Activated naive CD4-positive, alpha-beta T cell treated with anti-CD3 and anti-CD28 coated beads, Interleukin-2, amount 50 U/mL, for 72 hours (primary cell): ENCODE measurements around the gene CTSG. TPM values are rescaled to one million over a fixed set of nuclear protein-coding genes. Genes with fewer than 3 reads are reported as not detected.
"Not testable (repeated sequence)": the region's sequence is repeated elsewhere in the genome, so short reads cannot be mapped to it uniquely, and the experiment has no call there.

Experiments
- ATAC-seq, 2 donors: fragments of 150-1000 bp; cut with Tn5 transposase; 2 replicates each; pipeline ENCODE4 v1.10.0; 2021; ENCODE audit warnings: mild to moderate bottlenecking in 2 of 2, moderate library complexity in 2 of 2
- DNase-seq, 2 donors: peaks; one replicate each; pipeline ENCODE4 v3.0.0; 2021 to 2022; ENCODE audit warnings: low spot score in 2 of 2
- H3K27ac Mint-ChIP-seq, 2 donors: one replicate each; pipeline ENCODE4 v1.8.0; 2022; ENCODE audit warnings: mild to moderate bottlenecking in 2 of 2, mixed read lengths in 2 of 2
- H3K36me3 Mint-ChIP-seq, 2 donors: one replicate each; pipeline ENCODE4 v1.8.0; 2022; ENCODE audit warnings: mixed read lengths in 2 of 2
- H3K9me3 Mint-ChIP-seq, 2 donors: one replicate each; pipeline ENCODE4 v1.8.0; 2022; ENCODE audit warnings: mixed read lengths in 2 of 2
- total RNA-seq, 2 donors: library from RNA; stranded (reverse); gene quantifications; one replicate each; pipeline ENCODE4 v1.2.3, GENCODE V29; 2022

CTSG gene
- total RNA-seq, 2 donors from 2014 or later = 0.27 TPM; not detected in 1

DNA sequence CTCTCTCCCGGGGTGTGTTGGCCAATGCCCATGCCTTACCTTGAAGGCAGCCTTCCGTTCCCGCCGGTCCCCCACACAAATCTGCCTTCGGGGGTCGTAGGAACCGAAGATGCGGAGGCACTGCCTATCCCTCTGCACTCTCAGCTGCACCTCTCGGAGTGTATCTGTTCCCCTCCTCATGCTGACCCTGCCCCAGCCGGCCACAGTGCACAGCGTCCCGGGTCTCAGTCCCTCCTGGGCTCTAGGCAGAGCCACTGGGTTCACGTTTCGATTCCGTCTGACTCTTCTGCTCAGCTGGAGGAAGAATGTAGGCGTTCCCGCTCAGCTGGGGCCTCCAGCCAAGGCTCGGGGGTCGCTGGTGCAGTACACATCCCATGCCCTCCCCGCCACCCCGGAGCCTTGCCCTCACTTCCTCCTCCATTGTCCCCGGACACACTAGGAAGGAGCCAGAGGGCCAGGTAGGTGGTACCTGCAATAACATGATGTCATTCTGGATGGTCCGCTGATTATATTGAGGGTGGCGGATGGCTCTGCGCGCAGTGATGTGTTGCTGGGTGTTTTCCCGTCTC, 1.8 kb downstream of the CTSG start:
- H3K27ac Mint-ChIP-seq = no peak overlapping the region
- H3K36me3 Mint-ChIP-seq = no peaks in the 10 kb centered on the region
- ATAC-seq (no peak), DNase-seq (no peak)
- H3K9me3 Mint-ChIP-seq = peaks cover 4 to 5% of the 10 kb centered on the region in 2 donors

DNA sequence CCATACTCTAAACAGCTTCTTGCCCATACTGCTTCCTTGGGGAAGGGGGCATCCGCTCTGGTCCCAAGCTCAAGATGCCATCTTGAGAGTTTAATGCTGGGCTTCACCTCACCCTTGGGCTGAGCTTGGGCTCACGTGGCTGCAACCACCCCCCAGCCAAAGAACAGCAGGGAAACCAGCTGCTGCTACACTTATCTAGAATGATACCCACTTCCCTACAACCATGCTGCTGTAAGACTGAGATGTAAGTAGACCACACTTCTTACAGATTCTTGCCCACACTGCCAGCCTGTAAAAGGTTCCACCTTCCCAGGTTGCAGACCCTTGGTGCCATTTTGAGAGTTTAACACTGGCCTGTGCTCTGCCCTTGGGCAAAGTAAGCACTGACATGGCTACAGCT, 9.7 kb downstream of the CTSG start:
- DNase-seq (no peak), ATAC-seq (no peak)
- Mint-ChIP-seq H3K36me3 (peaks cover 9 to 30% of the 10 kb centered on the region in 2 donors), H3K27ac (no peak overlapping the region), H3K9me3 (peaks cover 34 to 36% of the 10 kb centered on the region in 2 donors)

DNA sequence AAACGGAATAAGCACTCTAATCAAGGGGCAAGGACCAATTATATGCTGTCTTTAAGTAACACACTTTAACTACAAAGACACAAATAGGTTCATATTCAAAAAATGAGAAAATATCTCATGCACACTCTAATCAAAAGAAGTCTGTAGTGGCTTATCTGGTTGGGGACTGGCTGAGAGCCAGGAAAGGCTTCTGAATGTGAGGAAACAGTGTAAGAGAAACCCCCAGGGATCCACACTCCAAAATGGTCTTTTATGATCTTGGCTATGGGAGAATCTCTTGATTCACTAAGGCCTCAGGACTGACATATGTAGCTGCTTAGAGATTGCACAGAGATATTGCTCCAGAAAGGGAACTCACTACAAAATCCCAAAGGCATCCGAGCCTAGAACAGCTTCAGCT, 10.3 kb downstream of the CTSG start:
- Mint-ChIP-seq H3K9me3 (peaks cover 34 to 36% of the 10 kb centered on the region in 2 donors), H3K27ac (no peak overlapping the region), H3K36me3 (peaks cover 9 to 30% of the 10 kb centered on the region in 2 donors)
- ATAC-seq (no peak), DNase-seq (no peak)

DNA sequence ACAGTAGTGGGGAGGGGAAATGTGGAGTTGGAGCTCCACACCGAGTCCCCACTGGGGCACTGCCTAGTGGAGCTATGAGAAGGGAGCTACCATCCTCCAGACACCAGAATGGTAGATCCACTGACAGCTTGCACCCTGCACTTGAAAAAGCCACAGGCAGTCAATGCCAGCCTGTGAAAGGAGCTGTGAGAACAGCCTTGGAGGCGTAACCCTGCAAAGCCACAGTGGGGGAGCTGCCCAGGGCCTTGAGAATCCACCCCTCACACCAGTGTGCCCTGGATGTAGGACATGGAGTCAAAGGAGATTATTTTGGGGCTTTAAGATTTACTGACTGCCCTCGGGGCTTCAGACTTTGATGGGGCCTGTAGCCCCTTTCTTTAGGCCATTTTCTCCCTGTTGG, 12.5 kb downstream of the CTSG start:
- peaks cover 25 to 30% of the 10 kb centered on the region in 2 donors for H3K9me3 Mint-ChIP-seq
- peaks cover 9 to 30% of the 10 kb centered on the region in 2 donors for H3K36me3 Mint-ChIP-seq
- no peak for DNase-seq
- no peak overlapping the region for H3K27ac Mint-ChIP-seq
- no peak for ATAC-seq

DNA sequence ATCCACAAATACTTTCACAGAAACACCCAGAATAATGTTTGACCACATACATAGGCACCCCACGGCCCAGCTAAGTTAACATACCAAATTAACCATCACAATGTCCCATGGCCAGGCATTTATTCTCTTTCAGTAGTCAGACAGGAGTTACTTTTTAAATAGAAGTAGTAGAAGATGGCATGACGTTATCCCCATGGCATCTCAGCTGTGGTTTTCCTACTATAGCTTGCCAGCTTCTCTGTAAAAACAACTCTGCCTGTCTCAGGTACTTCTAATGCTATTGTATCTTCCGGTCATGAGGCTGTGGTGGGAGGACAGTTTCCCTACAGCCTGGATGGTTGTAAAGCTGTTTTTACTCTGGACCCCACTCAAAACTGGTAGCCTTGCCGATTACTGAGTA, 19.3 kb downstream of the CTSG start:
- Mint-ChIP-seq H3K36me3 (peaks cover 0 to 11% of the 10 kb centered on the region in 2 donors), H3K9me3 (peaks cover 6 to 8% of the 10 kb centered on the region in 2 donors), H3K27ac (no peak overlapping the region)
- ATAC-seq (no peak), DNase-seq (no peak)

DNA sequence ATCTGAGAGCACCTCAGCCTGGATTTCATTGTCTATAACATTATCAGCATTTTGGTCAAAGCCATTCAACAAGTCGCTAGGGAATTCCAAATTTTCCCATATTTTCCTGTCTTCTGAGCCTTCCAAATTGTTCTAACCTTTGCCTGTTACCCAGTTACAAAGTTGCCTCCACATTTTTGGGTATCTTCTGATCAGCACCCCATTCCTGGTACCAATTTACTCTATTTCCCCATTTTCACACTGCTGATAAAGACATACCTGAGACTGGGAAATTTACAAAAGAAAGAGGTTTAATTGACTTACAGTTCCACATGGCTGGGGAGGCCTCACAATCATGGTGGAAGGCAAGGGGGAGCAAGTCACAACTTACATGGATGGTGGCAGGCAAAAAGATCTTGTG, 27.0 kb downstream of the CTSG start:
- not testable (repeated sequence) for ATAC-seq, H3K27ac Mint-ChIP-seq, DNase-seq
- Mint-ChIP-seq H3K36me3 (peaks cover 18 to 24% of the 10 kb centered on the region in 2 donors), H3K9me3 (peaks cover 33 to 43% of the 10 kb centered on the region in 2 donors)

DNA sequence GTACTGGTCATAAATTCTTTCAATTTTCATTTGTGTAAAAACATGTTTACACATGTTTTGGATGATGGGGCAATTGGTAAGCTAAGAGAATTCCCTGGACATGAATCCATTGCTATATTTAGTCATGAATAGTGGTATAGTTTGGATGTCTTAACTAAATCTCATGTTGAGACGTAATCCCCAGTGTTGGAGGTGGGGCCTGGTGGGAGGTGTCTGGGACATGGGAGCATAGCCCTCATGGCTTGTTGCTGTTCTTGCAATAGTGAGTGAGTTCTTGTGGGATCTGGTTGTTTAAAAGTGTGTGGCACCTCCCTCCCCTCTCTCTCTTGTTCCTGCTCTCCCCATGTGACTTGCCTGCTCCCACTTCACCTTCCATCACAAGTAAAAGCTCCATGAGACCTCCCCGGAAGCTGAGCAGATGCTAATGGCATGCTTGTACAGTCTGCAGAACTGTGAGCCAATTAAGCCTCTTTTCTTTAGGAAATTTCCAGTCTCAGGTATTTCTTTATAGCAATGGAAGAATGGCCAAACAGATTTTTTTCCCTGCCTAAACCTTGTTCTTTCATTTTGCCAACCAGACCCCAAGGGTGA, 33.6 kb downstream of the CTSG start:
- H3K9me3 Mint-ChIP-seq = peaks cover 14 to 35% of the 10 kb centered on the region in 2 donors
- H3K36me3 Mint-ChIP-seq = peaks cover 0 to 6% of the 10 kb centered on the region in 2 donors
- no peak for DNase-seq
- ATAC-seq = no peak
- no peak overlapping the region for H3K27ac Mint-ChIP-seq

DNA sequence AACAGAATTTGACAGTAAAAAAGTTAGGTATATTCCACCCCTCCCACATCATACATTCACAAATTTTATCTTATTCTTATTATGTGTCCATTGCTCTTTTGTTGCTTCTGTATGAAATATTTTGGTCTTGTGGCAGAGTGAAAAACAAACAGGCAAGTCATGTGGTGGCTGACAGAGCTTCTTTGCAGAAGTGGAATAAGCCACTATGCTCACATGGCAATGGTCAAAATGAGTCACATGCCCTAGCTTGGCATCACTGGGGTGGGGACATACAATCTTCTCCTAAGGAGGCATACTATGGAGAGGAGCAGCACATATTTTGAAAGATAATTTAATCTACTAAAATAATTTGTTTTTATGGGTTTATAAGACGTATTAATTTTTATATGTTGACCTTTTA, 40.3 kb downstream of the CTSG start:
- H3K9me3 Mint-ChIP-seq = peaks cover 0 to 19% of the 10 kb centered on the region in 2 donors
- H3K36me3 Mint-ChIP-seq = no peaks in the 10 kb centered on the region
- H3K27ac Mint-ChIP-seq = no peak overlapping the region
- peak; percentile 58 to 82 for ATAC-seq
- DNase-seq = no peak

DNA sequence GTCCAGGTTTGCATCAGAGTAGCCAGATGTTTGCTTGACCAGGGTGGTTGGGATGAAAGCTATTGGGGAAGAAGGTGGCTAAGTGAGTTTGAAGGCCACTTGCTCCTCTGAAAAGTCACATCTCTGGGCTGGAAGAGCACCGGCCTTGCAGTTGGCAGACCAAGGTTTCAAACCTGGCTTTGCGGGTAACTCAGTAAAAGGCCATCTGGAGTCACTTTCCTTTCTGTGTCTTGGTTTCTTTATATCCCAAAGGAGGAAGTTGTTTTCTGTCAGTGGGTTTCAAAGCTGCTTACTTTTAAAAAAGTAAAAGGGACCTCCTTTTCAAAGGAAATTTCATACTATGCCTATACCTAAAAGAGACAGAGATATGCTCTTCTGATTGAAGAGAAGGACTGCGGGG, 41.8 kb downstream of the CTSG start:
- ATAC-seq (no peak), DNase-seq (no peak)
- Mint-ChIP-seq H3K36me3 (no peaks in the 10 kb centered on the region), H3K27ac (peak overlapping the region in 1 of 2 donors; percentile 65), H3K9me3 (peaks cover 0 to 10% of the 10 kb centered on the region in 2 donors)

DNA sequence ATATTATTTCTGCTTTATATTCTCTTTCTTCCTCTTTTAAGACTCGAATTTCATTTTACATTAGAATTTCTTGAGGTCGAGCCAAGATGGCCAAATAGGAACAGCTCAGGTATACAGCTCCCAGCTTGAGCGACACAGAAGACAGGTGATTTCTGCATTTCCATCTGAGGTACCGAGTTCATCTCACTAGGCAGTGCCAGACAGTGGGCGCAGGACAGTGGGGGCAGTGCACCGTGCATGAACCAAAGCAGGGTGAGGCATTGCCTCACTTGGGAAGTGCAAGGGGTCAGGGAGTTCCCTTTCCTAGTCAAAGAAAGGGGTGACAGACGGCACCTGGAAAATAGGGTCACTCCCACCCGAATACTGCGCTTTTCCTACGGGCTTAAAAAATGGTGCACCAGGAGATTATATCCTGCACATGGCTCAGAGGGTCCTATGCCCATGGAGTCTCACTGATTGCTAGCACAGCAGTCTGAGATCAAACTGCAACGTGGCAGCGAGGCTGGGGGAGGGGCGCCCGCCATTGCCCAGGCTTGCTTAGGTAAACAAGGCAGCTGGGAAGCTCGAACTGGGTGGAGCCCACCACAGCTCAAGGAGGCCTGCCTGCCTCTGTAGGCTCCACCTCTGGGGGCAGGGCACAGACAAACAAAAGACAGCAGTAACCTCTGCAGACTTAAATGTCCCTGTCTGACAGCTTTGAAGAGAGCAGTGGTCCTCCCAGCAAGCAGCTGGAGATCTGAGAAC, 50.0 kb downstream of the CTSG start:
- not testable (repeated sequence) for H3K9me3 Mint-ChIP-seq, H3K36me3 Mint-ChIP-seq, DNase-seq, H3K27ac Mint-ChIP-seq, ATAC-seq

Other genes starting within 250 kb of the CTSG start
- 1 to 10 TPM; 2.1 to 5.7 TPM for gene ADCY4, start 241.2 kb downstream of the CTSG start, total RNA-seq
- gene RIPK3, start 236.3 kb downstream of the CTSG start, total RNA-seq = 10 to 100 TPM; 11.1 to 11.8 TPM
- gene NFATC4, start 208.1 kb downstream of the CTSG start, total RNA-seq = 1 to 10 TPM in 1 of 2 donors, under 1 TPM in 1; 0.27 to 1.7 TPM
- under 1 TPM; 0.02 to 0.14 TPM for gene NYNRIN, start 177.2 kb downstream of the CTSG start, total RNA-seq
- 10 to 100 TPM in 1 of 2 donors, 1 to 10 TPM in 1; 6.5 to 20.1 TPM for gene CBLN3, start 146.6 kb downstream of the CTSG start, total RNA-seq
- 10 to 100 TPM; 70.1 to 70.6 TPM for gene KHNYN, start 146.3 kb downstream of the CTSG start, total RNA-seq
- 10 to 100 TPM; 50.6 to 72.3 TPM for gene SDR39U1, start 133.5 kb downstream of the CTSG start, total RNA-seq
- gene CMA1, start 68.0 kb downstream of the CTSG start, total RNA-seq = not detected
- 10 to 100 TPM; 17.0 to 47.6 TPM for gene GZMH, start 33.4 kb upstream of the CTSG start, total RNA-seq
- gene GZMB, start 57.9 kb upstream of the CTSG start, total RNA-seq = 1,000 to 10,000 TPM; 1,692 to 2,337 TPM